SU-DHL-6 (cell line): ENCODE results near the gene ECHS1.

Experiments
- H2AFZ ChIP-seq: fragments of 200-600 bp; sonication (generic); 2 replicates; pipeline ENCODE4 v1.6.1; 2014; ENCODE audit warnings: low read depth, mild to moderate bottlenecking, moderate library complexity, mixed read lengths, antibody characterized with exemption, low read length; ENCODE audit not compliant: severe bottlenecking
- H3F3A ChIP-seq: fragments of 200-600 bp; shearing (Covaris generic); 2 replicates; pipeline ENCODE4 v1.6.0; 2016; ENCODE audit warnings: antibody characterized with exemption, mild to moderate bottlenecking; ENCODE audit not compliant: insufficient read depth
- H3K27ac ChIP-seq: fragments of 200-600 bp; sonication (generic); 2 replicates; pipeline ENCODE4 v1.5.1; 2016; ENCODE audit warnings: low read depth, mild to moderate bottlenecking, low read length, moderate library complexity, mixed read lengths
- H3K27me3 ChIP-seq: fragments of 200-600 bp; sonication (generic), shearing (Covaris generic); 2 replicates; pipeline ENCODE4 v1.6.0; 2014; ENCODE audit warnings: mild to moderate bottlenecking, low read length
- H3K36me3 ChIP-seq: fragments of 200-600 bp; sonication (generic); 2 replicates; pipeline ENCODE4 v1.6.1; 2014; ENCODE audit warnings: mild to moderate bottlenecking, low read length, mixed read lengths
- H3K4me2 ChIP-seq: fragments of 300-600, 200-600 bp; shearing (Covaris generic), sonication (generic); 2 replicates; pipeline ENCODE4 v1.6.0; 2014; ENCODE audit warnings: low read length, low read depth, mild to moderate bottlenecking; ENCODE audit not compliant: poor library complexity, severe bottlenecking
- H3K4me3 ChIP-seq: fragments of 200-600 bp; sonication (generic); 2 replicates; pipeline ENCODE4 v1.5.1; 2014; ENCODE audit warnings: antibody characterized with exemption, low read length, mild to moderate bottlenecking, mixed read lengths; ENCODE audit not compliant: insufficient read depth, poor library complexity, severe bottlenecking
- H3K79me2 ChIP-seq: fragments of 200-600 bp; sonication (generic); 2 replicates; pipeline ENCODE4 v1.6.1; 2014; ENCODE audit warnings: mild to moderate bottlenecking, low read length, moderate library complexity; ENCODE audit not compliant: insufficient read depth
- H3K9ac ChIP-seq: fragments of 200-600 bp; sonication (generic); 2 replicates; pipeline ENCODE4 v1.7.0; 2014; ENCODE audit warnings: mild to moderate bottlenecking, low read length
- H3K9me2 ChIP-seq: fragments of 200-600 bp; sonication (generic); replicated peaks from 2 replicates; pipeline ENCODE4 v1.6.1; 2014; ENCODE audit warnings: low read length; ENCODE audit not compliant: insufficient read depth
- H3K9me3 ChIP-seq: fragments of 200-600 bp; sonication (generic); 2 replicates; pipeline ENCODE4 v1.6.1; 2014; ENCODE audit warnings: low read length, mixed read lengths; ENCODE audit not compliant: insufficient read depth
- H4K20me1 ChIP-seq: fragments of 200-600 bp; sonication (generic); 2 replicates; pipeline ENCODE4 v1.6.1; 2014; ENCODE audit warnings: low read depth, mild to moderate bottlenecking, antibody characterized with exemption, low read length, moderate library complexity, mixed read lengths
- CTCF ChIP-seq: fragments of 200-600 bp; sonication (generic); IDR thresholded peaks from one replicate; pipeline ENCODE4 v1.5.1; 2017; ENCODE audit warnings: antibody characterized with exemption, mild to moderate bottlenecking, low read length, moderate library complexity; ENCODE audit not compliant: insufficient read depth, poor library complexity, severe bottlenecking
- EZH2phosphoT487 ChIP-seq: fragments of 200-600 bp; sonication (generic), shearing (Covaris generic); conservative IDR thresholded peaks from 2 replicates; pipeline ENCODE4 v1.6.1; 2018; ENCODE audit warnings: mild to moderate bottlenecking, antibody characterized with exemption, low read length, moderate library complexity, mixed read lengths

Gene ECHS1

GRCh38 chr10:133328358-133329343 lies 44.5 kb downstream of the ECHS1 start:
- Histone ChIP-seq H3K36me3 (no peaks in the 10 kb centered on the region), H3K9ac (no peak overlapping the region), H3K27me3 (no peaks in the 10 kb centered on the region), H3K9me2 (no peaks in the 10 kb centered on the region), H3K27ac (no peak overlapping the region), H3K9me3 (no peaks in the 10 kb centered on the region), H3K4me2 (no peak overlapping the region), H2AFZ (no peak overlapping the region), H3K4me3 (no peak overlapping the region), H3F3A (0 out of 2 replicates have a peak, but pooled peaks cover 5% of the 10 kb centered on the region), H4K20me1 (no peaks in the 10 kb centered on the region), H3K79me2 (no peaks in the 10 kb centered on the region)
- no peak for TF ChIP-seq CTCF
- TF ChIP-seq EZH2phosphoT487 = no peak

GRCh38 chr10:133327651-133328357 lies 45.4 kb downstream of the ECHS1 start:
- H4K20me1 ChIP-seq = no peaks in the 10 kb centered on the region
- H3K9me2 ChIP-seq = no peaks in the 10 kb centered on the region
- no peaks in the 10 kb centered on the region for H3K27me3 ChIP-seq
- H2AFZ ChIP-seq = no peak overlapping the region
- no peaks in the 10 kb centered on the region for H3K36me3 ChIP-seq
- 0 out of 2 replicates have a peak, but pooled peaks cover 5% of the 10 kb centered on the region for H3F3A ChIP-seq
- no peak for TF ChIP-seq CTCF
- TF ChIP-seq EZH2phosphoT487 = no peak
- no peak overlapping the region for H3K9ac ChIP-seq
- no peak overlapping the region for H3K4me2 ChIP-seq
- no peaks in the 10 kb centered on the region for H3K79me2 ChIP-seq
- no peak overlapping the region for H3K4me3 ChIP-seq
- no peaks in the 10 kb centered on the region for H3K9me3 ChIP-seq
- no peak overlapping the region for H3K27ac ChIP-seq

DNA sequence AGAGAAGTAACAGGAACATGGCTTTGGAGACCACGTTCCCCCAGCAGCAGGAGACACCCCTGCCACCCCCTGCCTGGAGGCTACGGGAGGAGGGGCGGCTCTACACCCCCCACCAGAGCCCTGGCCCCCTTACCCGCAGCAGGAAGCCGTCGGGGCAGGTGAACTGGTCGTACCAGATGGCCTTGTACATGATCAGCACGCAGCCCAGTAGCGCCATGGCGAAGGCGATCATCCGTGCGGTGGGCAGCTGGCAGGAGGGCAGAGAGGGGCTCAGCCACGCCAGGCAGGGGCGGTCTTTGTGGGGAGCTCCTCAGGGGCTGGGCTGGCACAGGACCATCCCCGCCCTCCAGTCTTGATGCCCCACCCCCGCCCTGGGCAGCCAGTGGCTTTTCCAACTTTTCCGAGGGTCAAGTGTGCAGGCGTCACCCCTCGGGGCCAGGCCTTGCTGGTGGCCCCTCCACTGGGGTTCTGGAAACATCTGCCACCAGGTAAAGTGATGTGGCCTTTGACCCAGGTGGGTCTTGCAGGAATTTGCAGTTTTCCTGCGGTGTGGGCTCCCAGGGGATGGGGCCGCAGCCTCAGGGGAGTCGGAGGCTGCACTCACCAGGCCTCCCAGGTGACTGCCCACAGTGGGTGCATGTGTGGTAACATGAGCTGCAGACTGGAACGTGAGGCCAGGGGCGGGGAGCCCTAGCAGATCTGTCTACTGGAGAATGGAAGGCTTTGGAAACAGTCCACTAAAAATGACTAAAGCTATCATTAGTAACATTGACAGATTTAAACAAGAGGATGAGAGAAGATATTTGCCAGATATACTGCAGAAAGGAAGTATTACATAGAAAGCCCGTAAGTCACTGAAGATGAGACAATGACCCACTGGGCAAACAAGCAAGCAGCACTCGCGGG lies 46.2 kb downstream of the ECHS1 start:
- Histone ChIP-seq H3K9me3 (no peaks in the 10 kb centered on the region), H3K4me3 (no peak overlapping the region), H3K9me2 (no peaks in the 10 kb centered on the region), H4K20me1 (no peaks in the 10 kb centered on the region), H3F3A (0 out of 2 replicates have a peak, but pooled peaks cover 5% of the 10 kb centered on the region), H3K79me2 (no peaks in the 10 kb centered on the region), H3K27ac (no peak overlapping the region), H3K9ac (no peak overlapping the region), H2AFZ (no peak overlapping the region), H3K36me3 (no peaks in the 10 kb centered on the region), H3K27me3 (no peaks in the 10 kb centered on the region), H3K4me2 (no peak overlapping the region)
- TF ChIP-seq CTCF = no peak
- TF ChIP-seq EZH2phosphoT487 = no peak
